ENCODE data around the gene PEPD.

Gene PEPD

GRCh38 chr19:33471111-33471996 lies 50.2 kb downstream of the PEPD start:
- peak; percentile 47 for DNase-seq

- DNase-seq = peak; percentile 34
Measured at GRCh38 chr19:33470686-33471085, 50.9 kb downstream of the PEPD start.

GRCh38 chr19:33470040-33470330 lies 51.6 kb downstream of the PEPD start:
- no peak for DNase-seq

GRCh38 chr19:33469171-33470039 lies 52.2 kb downstream of the PEPD start:
- DNase-seq = peak; percentile 51

GRCh38 chr19:33468361-33469170 lies 53.0 kb downstream of the PEPD start:
- DNase-seq = peak; percentile 47

GRCh38 chr19:33467851-33468250 lies 53.7 kb downstream of the PEPD start:
- DNase-seq = peak; percentile 39

- no peak for DNase-seq
Measured at GRCh38 chr19:33465834-33466233, 55.8 kb downstream of the PEPD start.

GRCh38 chr19:33465371-33465770 lies 56.2 kb downstream of the PEPD start:
- DNase-seq = peak; percentile 9

GRCh38 chr19:33464733-33465115 lies 56.9 kb downstream of the PEPD start:
- peak; percentile 21 for DNase-seq

GRCh38 chr19:33464010-33464732 lies 57.4 kb downstream of the PEPD start:
- DNase-seq = peak; percentile 44

- DNase-seq = peak; percentile 44
Measured at GRCh38 chr19:33463199-33463598, 58.4 kb downstream of the PEPD start.

GRCh38 chr19:33462112-33462791 lies 59.3 kb downstream of the PEPD start:
- peak; percentile 36 for DNase-seq

- DNase-seq = peak; percentile 53
Measured at GRCh38 chr19:33461256-33462111, 60.1 kb downstream of the PEPD start.

GRCh38 chr19:33460221-33460908 lies 61.2 kb downstream of the PEPD start:
- peak; percentile 46 for DNase-seq

- DNase-seq = peak; percentile 33
Measured at GRCh38 chr19:33459222-33460090, 62.1 kb downstream of the PEPD start.

- peak; percentile 50 for DNase-seq
Measured at GRCh38 chr19:33458807-33459206, 62.8 kb downstream of the PEPD start.

- DNase-seq = peak; percentile 22
Measured at GRCh38 chr19:33458171-33458633, 63.4 kb downstream of the PEPD start.

GRCh38 chr19:33456845-33457220 lies 64.8 kb downstream of the PEPD start:
- peak; percentile 53 for DNase-seq
